Measurements from ENCODE around the gene ZNF831.

ZNF831 gene

GRCh38 chr20:59163631-59164530, at the start of gene ZNF831:
Gene ZNF831 (plus strand): TSS chr20:59163821. CDS start chr20:59191020, 27,199 bp downstream.
- peak in 1 of 2 donors; percentile 43 for DNase-seq

- no peak for DNase-seq
Measured at GRCh38 chr20:59117526-59117925, 46.1 kb upstream of the ZNF831 start.

DNA sequence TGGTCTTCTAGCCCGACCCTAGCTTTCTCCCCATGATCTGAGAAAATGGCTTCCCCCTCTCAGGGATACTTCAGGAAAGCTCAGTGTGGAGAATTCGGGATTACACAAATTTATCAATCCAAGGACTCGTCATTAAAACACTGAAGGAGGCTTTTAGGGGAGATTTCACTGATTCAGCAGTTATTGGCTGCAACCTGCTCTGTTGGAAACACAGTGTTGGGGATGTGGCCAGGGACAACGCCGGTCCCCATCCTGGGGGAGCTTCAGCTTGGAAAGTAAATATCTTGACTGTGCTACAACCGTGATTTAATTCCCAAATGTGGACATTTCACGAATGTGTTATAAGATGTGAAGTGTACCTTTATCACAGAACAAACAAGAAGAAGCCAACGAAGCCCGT, 44.8 kb upstream of the ZNF831 start:
- DNase-seq = no peak

- DNase-seq = peak in 1 of 2 donors; percentile 22
Measured at GRCh38 chr20:59120491-59120890, 43.1 kb upstream of the ZNF831 start.

- DNase-seq = no peak
Measured at GRCh38 chr20:59120919-59121318, 42.7 kb upstream of the ZNF831 start.

DNA sequence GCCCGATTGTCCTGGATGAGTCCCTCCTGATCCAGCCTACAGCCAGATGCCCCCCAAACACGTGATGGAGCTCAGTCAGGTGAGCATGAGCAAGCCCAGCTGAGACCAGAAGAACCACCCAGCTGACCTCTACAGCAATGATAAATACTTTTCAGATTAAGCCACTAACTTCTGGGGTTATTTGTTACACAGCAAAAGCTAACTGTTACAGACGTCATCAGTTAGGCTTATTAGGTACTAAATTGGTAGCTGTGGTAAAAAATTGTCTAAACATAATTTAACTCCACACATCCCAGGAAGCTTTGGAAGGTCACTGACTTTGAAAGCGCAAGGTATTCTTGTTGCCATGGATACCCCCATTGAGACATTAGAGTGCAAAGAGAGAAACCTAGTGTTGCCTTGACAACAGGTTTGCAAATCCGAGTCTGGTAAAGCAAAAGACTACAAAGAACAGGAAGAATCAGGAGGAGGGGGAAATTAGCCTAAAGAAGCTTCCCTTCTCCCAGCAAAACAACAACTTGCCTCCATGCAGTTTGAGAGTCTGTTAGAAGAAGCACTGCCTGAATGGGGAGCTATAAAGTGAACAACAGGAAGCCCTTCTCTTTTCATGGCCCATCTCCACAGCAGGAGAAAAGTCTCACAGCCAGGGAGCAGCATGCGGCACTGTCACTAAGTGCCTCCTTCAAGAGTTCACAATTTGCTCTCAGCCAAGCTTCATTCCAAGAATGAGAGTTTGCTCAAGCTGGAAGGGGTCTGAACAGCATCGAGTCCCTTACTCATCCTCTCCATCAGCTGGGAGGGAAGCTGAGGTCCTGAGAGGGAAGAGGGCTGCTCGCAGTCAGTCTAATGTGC, 41.7 kb upstream of the ZNF831 start:
- DNase-seq = peak in 1 of 2 donors; percentile 20

GRCh38 chr20:59122566-59122919, 41.1 kb upstream of the ZNF831 start:
- no peak for DNase-seq

DNA sequence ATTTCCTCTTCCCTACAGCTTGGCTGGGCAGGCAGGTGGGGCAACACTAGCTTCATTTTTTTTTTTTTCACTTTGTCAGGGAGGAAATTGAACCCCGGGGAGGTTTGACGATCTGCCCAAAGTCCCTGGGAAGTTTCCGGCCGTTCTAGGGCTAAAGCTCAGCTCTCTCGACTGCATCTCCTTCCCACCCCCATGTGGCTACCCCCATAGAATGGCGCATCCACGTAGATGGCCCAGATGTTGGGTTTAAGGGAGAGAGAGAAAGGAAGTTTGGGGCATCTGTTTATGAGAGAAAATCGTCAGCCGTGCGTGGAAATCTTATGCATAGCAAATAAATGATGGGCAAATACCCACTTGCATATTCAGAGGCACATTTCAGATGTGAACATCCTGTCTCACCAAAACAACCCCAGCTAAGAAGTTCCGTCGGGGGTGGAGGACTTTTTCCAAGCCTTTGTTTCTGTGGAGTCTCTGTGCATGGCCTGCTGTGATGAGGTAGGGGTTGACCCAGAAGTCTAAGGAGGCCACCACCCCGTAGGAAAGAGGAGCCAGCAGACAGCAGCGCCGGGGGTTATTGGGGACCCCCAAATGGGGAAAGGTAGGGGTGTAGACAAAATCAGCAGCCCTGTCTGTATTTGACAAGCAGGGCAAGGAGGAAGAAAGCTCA, 40.5 kb upstream of the ZNF831 start:
- DNase-seq = peak; percentile 49 to 61

- no peak for DNase-seq
Measured at GRCh38 chr20:59123678-59124255, 39.9 kb upstream of the ZNF831 start.

DNA sequence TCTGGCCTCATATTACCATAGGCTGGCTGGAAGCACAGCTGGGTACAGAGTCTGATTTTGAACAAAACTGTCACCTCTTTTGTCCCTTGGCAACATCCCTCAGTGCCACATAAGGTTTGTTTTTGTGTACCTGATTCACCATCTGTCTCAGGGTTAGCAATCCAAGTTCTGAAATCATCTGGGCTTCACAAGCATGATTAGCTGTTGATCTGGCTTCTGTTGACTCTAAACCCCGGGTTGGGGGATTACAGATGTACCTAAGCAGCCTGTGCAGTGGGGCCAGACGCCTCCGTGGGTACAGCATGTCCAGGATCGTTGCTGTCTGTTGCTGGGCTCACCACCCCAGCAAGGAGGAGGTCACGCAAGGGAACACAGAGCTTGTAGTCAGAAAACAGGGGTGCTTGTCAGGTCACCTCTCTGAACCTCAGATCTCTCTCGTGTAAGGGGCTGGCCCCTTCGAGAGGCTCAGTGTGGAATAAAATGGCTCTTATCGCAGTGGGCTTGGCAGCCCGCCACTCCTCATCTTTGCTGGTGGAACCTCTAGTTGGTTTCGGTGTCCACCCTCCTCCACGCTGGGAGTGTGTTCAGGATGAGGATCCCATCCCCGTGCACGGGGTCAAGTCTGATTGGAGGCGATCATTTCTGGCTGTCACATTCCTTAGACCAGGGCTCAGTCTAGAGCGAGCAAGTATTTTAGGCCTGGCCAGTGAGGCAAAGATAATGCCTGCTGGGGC, 39.2 kb upstream of the ZNF831 start:
- no peak for DNase-seq

DNA sequence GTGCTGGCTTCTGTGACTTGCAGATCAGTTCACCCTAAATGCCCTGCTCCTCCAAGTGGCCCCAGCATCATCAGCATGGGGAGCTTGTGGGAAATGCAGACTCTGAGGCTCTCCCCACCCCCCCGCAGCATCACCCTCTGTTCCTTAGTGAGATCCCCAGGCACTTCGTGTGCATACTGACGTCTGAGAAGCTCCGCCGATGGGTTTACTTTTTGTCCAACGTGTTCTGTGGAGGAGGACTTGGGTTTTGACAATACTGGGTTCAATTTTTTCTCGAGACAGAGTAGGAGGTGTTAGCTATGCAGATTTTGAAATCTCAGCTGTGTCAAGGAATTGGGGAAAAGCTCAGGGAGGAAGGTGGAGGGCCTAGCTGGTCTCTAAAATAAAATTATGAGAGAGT, 38.3 kb upstream of the ZNF831 start:
- no peak for DNase-seq

- DNase-seq = no peak
Measured at GRCh38 chr20:59125836-59126235, 37.8 kb upstream of the ZNF831 start.

DNA sequence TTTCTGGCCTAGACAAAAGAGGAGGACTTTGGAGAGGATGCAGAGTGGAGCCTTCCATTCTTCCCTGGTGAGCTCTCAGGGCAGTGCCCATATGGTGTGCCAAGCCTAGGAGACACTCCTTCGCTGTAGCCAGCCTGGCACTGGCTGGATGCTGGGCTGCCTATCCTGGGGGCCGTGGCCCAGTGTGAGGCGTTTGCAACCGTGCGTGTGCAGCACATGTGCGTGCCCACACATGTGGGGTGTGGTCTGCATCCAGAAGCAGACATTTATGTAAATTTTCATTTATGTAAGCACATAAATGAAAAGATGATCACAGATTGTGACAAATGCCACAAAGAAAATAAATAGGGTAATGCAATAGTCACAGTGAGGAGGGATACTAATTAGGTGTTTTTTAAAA, 35.8 kb upstream of the ZNF831 start:
- DNase-seq = no peak

GRCh38 chr20:59131551-59132285, 31.9 kb upstream of the ZNF831 start:
- DNase-seq = no peak

DNA sequence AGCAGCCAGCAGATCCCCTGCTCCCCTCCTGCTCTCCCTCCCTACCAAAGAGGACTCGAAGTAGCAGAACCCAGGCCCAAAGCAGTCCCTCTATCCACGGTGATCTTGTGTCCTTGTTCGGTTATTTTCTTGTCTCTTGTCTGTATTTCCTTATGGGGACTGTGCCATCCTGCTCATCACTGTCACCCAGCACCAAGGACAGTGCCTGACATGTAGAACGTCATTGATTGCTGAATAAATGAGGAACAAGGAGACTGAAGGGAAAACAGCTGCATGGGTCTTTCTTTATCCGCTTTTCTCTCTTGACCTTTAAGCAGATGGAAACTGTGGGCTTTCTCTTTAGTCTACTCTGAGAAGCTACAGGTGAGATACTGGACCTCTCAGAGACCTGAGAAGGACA, 29.4 kb upstream of the ZNF831 start:
- DNase-seq = no peak

DNA sequence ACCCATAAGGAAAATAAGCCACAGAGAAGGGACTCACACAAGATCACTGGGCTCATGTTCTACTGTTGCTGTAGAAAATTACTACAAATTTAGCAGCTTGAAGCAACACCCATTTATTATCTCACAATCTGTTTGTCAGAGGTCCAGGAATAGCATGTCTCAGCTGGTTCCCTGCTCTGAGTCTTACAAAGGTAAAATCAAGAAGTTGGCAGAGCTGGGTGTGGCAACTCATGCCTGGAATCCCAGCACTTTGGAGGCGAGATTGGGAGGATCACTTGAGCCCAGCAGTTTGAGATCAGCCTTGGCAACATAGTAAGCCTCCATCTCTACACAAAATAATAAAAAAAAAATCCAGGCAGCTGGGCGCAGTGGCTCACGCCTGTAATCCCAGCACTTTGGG, 28.5 kb upstream of the ZNF831 start:
- no peak for DNase-seq

GRCh38 chr20:59136027-59136426, 27.6 kb upstream of the ZNF831 start:
- no peak for DNase-seq

- no peak for DNase-seq
Measured at GRCh38 chr20:59137532-59137931, 26.1 kb upstream of the ZNF831 start.

DNA sequence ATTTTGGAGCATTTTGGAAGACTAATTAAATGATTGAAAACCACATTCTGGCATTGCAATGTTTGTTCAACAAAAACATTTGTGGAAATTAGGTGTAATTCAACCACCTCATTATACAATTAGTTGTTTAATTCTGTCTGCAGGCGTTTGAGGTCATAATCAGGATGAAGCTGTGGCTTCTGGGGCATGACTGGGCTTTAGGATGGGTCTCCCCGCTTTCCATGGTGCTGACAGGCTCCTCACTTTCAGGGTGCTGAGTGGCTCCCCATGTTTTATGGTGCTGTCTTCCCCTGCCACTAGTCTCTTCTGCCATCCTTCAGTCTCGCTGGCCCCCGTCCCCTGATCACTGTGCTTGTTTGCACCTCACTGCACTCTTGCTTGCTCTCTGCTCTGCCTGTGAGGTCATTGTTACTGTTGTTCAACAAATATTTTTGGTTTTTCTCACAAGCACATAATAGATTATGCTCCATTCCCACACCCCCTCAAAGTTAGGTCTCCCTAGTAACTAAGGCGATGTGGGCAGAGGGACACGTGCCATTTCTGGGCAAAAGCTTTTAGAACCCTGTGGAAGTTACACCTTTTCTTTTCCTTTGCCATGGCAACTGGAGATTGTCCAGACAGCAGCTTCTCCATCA, 25.4 kb upstream of the ZNF831 start:
- DNase-seq = no peak

GRCh38 chr20:59139998-59140397, 23.6 kb upstream of the ZNF831 start:
- DNase-seq = no peak
